NCI-H2107 (cell line): ENCODE results near the gene TBC1D4.
A peak's percentile ranks its signal among the peaks of the same experiment; 100 is the strongest.
"Not testable (repeated sequence)": the region's sequence is repeated elsewhere in the genome, so short reads cannot be mapped to it uniquely, and the experiment has no call there.

ENCODE experiments used
- DNase-seq: peaks from one replicate; lab custom pipeline; 2025; lab: John Stamatoyannopoulos, UW

TBC1D4 gene

GRCh38 chr13:75360170-75360569 is 121.8 kb downstream of the TBC1D4 start:
- no peak for DNase-seq

- no peak for DNase-seq
Measured at GRCh38 chr13:75359266-75359665, 122.7 kb downstream of the TBC1D4 start.

DNA sequence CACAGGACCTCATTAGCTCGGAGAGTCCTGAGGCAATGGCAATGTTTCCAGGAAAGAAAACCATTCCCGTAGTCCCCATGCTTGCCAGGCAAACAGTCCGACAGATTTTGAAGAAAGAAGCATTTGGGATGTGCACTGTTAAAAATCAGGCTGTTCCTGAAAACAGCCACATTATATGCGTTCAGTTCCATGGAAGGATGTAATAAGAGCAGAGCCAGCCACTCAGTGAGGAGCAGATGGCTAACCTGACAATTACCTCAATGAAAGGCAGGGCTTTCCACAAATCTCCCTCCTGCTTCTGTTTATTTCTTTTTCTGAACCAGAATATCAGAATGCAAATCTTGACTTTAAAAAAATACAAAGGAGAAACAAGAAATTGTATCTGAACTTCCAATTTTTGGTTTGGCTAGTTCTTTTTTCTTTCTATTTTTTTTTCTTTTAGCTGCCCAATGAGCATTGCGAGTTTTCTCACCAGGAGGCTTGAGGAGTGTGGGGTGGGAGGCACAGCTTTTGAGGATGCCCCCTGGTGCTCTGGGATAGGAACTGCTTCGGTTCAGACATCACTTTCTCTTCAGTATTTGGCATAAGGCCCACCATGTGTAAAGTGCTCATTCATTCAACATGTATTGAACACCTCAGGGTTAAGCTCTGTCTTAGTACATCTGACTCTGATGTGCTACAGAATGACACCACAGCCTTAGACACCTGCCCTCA is 124.2 kb downstream of the TBC1D4 start:
- peak; percentile 16 for DNase-seq

DNA sequence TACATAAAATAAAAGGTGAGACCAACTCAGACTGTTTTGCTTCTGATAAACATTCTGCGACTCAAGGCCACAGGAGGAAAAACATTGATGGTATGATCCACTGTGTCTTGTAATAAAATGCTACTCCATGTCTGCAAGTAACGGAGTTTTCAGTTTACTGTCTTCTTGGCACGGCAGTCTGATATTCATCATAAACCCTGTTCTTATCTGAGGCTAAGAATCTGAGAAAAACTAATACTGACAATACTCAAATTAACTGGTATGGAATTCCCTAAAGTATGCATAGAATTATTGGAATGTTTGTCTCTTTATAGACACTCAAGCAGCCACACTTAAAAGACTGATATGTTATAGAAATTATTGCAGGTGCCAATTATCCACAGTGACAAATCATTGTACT is 125.5 kb downstream of the TBC1D4 start:
- no peak for DNase-seq

DNA sequence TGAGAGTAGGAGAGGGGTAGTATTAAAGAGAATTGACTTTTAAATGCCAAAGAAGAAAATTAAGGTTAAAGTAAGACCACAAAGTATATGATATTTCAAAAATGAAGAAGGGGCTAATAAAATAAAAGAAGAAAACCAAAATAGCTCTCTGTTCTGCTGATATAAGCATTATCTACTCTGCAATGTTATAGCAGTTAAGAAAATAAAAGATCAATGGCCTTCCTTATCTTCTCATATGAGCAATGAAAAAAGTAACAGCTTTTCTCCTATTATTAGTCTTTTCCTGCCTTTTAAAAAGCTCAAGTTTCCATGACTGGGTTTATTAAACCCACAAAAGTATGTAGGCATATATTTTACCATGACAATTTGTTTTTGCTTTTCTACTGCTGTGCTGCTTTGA is 126.4 kb downstream of the TBC1D4 start:
- no peak for DNase-seq

GRCh38 chr13:75353781-75354193 is 128.2 kb downstream of the TBC1D4 start:
- DNase-seq: no peak

DNA sequence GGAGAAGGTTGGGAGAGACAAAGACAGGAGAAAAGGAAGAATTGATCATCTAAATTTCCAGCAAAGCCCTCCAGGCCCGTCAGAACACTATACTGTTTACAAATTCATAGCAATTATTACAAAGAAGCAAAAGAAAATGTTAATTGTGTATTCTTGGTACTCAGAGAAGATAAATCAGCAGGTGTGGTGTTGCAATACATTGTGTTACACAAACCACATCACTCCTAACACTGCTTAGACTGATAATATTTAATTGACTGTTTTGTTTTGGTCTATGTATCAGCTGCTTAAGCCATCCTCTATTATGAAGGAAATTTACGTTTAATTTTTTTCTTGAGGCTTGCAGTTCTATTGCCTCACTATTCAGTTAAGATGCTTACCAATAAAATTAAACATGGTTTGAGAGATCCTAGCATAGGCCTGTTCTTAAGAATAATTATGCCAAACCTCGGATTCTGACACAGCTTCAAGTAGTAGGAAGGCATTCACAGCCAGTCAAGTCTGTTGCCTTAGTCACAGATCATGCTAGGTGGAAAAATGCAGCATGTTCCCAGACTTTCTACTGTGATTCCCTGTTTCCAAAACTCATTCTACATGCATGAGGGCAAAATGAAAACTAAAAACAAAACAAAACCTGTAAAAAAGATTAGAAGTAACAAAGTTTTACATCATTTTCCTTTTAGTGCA is 129.2 kb downstream of the TBC1D4 start:
- no peak for DNase-seq

- DNase-seq: not testable (repeated sequence)
Measured at GRCh38 chr13:75351538-75351937, 130.4 kb downstream of the TBC1D4 start.

- no peak for DNase-seq
Measured at GRCh38 chr13:75347925-75348324, 134.0 kb downstream of the TBC1D4 start.

- no peak for DNase-seq
Measured at GRCh38 chr13:75347457-75347856, 134.5 kb downstream of the TBC1D4 start.

DNA sequence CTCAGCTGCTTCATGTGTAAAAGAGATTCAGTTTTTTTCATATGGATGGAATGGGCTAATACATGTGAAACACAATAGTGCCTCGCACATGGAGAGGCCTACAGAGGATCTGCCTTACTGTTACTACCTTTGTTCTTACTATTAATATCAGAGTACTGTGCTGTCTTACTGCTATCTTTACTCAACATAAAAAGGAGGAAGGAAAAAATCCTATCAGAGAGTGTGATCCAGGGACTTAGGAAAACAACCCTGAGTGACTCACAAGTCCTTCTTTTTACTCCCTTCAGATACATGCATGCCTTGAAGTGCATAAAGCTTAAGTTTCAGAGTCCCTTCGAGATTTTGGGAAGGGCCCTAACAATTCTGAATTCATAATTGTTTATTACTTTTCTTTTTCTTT is 136.8 kb downstream of the TBC1D4 start:
- no peak for DNase-seq

GRCh38 chr13:75341028-75341427 is 140.9 kb downstream of the TBC1D4 start:
- DNase-seq: no peak

DNA sequence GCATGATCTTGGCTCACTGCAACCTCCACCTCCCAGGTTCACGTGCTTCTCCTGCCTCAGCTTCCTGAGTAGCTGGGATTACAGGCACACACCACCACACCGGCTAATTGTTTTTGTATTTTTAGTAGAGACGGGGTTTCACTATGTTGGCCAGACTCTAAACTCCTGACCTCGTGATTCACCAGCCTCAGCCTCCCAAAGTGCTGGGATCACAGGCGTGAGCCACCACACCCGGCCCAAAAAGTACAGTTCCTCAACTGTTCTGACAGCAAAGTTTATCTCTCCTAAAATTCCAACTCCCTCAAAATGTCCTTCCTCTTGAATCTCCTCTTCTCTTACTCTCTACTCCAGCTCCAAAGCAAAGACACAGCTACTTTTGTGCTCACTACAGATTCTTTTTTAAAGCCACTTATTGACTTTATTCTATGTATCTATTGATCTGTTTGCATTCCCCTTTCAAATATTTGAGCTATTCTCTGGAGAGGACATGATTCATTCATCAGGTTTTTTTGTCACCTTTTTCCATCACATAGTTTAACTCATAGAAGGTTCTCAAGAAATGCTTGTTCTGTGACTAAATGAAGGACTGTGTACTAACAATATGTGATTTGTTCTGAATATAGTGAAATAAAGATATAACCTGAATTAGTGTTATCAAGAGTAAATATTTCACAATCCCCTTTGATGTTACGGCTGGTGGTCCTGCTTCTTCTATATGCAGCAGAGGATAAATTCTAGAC is 142.2 kb downstream of the TBC1D4 start:
- no peak for DNase-seq

DNA sequence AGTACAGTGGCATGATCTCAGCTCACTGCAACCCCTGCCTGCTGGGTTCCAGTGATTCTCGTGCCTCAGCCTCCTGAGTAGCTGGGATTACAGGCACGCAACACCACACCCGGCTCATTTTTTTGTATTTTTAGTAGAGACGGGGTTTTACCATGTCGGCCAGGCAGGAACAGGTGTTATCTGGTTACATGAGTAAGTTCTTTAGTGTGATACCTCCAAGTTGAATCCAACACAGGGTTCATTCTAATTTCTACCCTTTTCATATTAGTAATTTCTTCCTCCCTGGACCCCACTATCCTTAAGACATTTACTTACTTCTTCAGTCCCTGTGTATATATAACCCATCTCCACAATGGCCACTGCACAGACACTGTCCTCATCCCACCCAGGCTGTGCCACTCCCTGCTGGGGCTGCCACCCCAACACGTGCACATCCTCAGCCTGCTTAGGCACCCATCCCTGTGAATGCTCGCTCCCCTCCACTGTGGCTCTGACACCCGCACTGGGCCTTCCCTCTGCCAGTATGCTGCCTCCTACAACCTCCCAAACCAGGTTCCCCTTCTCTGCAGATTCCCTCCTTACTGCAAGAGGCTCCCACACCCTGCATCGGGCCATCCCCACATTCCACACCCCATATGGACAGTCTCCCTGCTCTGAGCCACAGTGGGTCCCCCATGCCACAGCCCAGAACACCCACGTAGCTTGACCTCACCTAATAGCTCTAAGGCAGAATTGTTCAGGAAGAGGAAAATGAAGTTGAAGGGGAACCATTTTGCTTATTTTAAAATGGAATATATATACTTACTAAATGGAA is 147.1 kb downstream of the TBC1D4 start:
- no peak for DNase-seq

DNA sequence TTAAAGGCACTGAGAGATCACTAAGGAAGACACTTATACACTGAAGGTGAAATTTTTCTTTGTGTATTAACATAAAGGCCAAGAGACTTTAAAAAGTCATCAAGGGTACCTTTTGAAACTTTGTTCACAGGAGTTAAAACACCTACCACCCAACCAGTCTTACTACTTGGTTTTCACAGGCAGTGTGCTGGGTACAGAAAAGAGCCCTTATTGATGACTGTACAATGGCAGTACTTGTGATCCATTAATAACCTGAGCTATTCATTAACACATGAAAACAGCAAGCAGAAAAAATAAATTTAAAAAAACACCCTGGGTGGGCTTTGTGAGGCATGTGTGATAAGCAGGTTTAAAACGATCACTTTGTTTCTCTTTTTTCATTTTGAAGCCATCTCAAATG is 148.9 kb downstream of the TBC1D4 start:
- no peak for DNase-seq

DNA sequence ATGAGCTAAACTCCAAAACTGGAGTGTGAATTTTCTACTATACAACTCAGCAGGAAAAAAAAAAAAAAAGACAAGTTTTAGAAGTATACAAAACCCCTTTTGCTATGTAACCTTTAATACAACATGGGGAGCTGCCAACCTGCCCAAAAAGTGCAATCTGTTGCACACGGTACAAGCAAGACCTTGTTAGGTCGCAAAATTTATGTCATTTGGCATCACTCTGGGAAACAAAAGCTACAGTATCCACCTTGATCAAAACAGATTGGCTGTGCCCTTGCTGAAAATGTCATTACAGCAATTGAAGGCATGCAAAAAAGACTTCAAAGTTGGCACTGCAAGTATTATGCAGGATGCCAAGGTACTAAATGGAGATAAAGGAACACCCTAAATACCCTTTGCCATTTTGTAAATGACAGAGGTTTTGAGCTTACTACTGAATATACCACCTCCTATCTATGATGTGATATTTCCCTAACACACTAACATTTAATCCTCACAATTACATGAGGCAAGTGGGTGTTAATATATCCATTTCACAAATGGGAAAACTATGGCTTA is 150.1 kb downstream of the TBC1D4 start:
- DNase-seq: no peak

DNA sequence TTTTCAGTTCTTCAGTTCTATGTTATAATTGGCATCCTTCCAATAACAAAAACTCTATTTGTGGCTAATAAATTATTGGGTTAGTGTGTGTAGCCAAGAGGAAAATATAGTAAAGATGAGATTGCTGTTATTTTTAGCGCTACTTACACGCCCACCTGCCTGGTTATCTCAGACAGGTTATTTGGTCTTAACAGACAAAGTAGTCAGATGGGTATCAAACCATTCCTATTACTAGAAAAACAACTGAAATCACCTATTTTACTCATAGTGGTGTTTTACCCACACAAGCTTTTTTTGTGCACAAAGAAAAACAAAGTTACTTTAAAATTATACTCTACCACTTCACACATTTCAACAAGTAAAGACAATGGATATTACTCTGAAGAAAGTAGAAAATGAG is 151.2 kb downstream of the TBC1D4 start:
- DNase-seq: no peak

DNA sequence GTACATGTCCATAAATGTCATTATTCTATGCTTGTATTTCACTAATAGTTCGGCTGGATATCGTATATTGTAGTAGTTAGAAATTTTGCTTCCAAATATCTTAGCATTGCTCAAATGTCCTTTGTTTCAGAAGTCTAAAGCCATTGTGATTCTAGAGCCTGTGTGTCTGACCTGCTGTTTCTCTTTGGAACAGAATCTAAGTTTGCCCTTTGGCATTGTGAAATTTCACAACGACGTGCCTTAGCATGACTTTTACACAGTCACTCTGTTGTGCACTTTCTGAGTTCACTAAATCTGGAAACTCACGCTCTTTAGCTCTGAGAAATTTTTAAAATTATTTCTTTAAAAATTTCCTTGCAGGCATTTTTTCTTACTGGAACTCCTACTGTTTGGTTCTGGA is 152.2 kb downstream of the TBC1D4 start:
- no peak for DNase-seq

DNA sequence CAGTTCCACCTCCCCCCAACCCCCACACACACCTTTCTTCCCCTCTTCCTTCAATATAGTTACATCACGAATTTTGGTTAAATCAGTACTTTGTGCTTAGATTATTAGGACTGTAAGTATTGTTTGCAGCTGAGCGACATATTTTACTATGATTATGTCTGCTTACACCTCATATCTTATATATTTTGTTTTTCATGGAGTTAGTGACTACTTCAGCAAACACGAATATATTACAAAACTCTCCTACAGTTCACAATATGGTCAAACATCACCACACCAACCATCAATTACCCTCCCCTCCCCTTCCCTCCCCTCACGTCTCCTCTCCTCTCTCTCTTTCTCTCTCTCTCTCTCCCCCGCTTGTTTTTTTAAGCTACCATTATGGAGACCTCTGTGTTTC is 152.9 kb downstream of the TBC1D4 start:
- no peak for DNase-seq

DNA sequence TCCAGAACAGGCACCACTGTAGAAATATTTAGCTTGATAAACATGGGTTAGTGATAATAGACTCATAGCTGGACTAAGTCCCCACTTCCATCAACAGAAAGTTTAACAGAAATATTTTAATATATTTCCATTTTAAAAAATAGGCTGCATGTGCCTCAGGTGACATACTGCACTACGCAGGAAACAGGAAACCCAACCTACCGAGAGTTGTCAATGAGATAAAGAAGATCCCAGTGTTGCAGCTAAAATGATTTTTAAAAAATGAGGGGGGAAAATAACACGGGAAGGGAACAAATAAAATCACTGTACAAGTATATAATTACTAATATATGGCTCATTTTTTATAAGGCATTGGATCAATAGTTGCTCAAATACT is 154.8 kb downstream of the TBC1D4 start:
- no peak for DNase-seq

- DNase-seq: no peak
Measured at GRCh38 chr13:75326173-75327134, 155.5 kb downstream of the TBC1D4 start.
